Suprapubic skin (tissue), 3 donors: ENCODE results near the gene ATP11A.

Experiments
- POLR2AphosphoS5 ChIP-seq, 3 donors: sonication (generic); formaldehyde crosslinking; IDR thresholded peaks; one replicate each; pipeline ENCODE4 v1.6.1; 2017; ENCODE audit warnings: antibody characterized with exemption in 3 of 3
- TF ChIP-seq, protein P1 (sequence below), 2 donors: fragments of 200-600 bp in 1 of 2; fragments of 450-650 bp in 1 of 2; sonication (generic) in 1 of 2; IDR thresholded peaks; one replicate each; pipeline ENCODE4 v1.5.1; 2016 to 2019; ENCODE audit warnings: antibody characterized with exemption in 2 of 2, mild to moderate bottlenecking in 1 of 2, moderate library complexity in 1 of 2

DNA sequence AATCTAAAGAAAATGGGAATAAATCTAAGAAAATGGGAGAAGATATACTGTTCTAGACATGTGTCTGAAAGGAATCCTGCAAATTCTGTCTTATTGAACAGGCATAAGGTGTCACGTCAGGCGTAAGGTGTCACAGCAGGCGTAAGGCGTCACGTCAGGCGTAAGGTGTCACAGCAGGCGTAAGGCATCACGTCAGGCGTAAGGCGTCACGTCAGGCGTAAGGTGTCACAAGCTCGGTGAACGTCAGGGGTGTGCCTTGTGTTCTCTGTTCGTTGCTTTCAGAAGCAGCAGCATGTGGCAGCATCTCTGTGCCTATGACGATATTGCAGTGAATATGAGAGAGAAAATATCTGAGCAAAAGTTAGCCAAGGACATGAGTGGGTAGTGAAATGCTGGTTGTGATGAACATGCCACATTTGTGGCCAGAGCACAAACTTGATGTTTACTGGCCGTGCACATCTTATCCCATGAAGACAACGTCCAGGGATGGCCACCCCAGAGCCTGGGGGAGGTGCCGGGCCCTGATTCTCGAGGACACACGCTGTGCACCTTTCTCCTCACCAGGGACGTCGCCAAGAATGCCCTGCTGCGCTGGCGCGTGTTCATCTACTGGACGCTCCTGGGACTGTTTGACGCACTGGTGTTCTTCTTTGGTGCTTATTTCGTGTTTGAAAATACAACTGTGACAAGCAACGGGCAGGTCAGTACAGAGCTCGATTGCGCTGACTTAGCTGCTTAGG, 172.2 kb downstream of the ATP11A start:
- TF ChIP-seq, protein P1, sequence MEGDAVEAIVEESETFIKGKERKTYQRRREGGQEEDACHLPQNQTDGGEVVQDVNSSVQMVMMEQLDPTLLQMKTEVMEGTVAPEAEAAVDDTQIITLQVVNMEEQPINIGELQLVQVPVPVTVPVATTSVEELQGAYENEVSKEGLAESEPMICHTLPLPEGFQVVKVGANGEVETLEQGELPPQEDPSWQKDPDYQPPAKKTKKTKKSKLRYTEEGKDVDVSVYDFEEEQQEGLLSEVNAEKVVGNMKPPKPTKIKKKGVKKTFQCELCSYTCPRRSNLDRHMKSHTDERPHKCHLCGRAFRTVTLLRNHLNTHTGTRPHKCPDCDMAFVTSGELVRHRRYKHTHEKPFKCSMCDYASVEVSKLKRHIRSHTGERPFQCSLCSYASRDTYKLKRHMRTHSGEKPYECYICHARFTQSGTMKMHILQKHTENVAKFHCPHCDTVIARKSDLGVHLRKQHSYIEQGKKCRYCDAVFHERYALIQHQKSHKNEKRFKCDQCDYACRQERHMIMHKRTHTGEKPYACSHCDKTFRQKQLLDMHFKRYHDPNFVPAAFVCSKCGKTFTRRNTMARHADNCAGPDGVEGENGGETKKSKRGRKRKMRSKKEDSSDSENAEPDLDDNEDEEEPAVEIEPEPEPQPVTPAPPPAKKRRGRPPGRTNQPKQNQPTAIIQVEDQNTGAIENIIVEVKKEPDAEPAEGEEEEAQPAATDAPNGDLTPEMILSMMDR (IDR thresholded peaks at IDR 0.05): no peak
- TF ChIP-seq POLR2AphosphoS5 (IDR thresholded peaks at IDR 0.05): no peak
